HG03460 (cell line): ENCODE data around the gene NPTXR.

ENCODE experiments used
- ATAC-seq: cut with Tn5 transposase; IDR thresholded peaks from one replicate; pipeline ENCODE4 v1.9.1; 2021; ENCODE audit not compliant: unreplicated experiment

The NPTXR gene

GRCh38 chr22:38853196-38853651 lies 9.4 kb upstream of the NPTXR start:
- ATAC-seq: no peak

GRCh38 chr22:38852522-38852921 lies 8.7 kb upstream of the NPTXR start:
- ATAC-seq: no peak

- ATAC-seq: no peak
These were observed 7.4 kb upstream of the NPTXR start for GRCh38 chr22:38850941-38851849.

- ATAC-seq: no peak
These were observed 6.6 kb upstream of the NPTXR start for GRCh38 chr22:38850399-38850798.

- no peak for ATAC-seq
These were observed 6.0 kb upstream of the NPTXR start for GRCh38 chr22:38849811-38850210.

GRCh38 chr22:38846412-38846811 lies 2.6 kb upstream of the NPTXR start:
- no peak for ATAC-seq

- no peak for ATAC-seq
These were observed 1.3 kb upstream of the NPTXR start for GRCh38 chr22:38845004-38845740.

- no peak for ATAC-seq
These were observed 631 bp upstream of the NPTXR start for GRCh38 chr22:38844315-38845003.

- no peak for ATAC-seq
These were observed 599 bp downstream of the NPTXR start for GRCh38 chr22:38843201-38843656.

- ATAC-seq: no peak
These were observed 1.2 kb downstream of the NPTXR start for GRCh38 chr22:38842512-38843200.

- no peak for ATAC-seq
These were observed 2.2 kb downstream of the NPTXR start for GRCh38 chr22:38841635-38842034.

GRCh38 chr22:38841211-38841610 lies 2.6 kb downstream of the NPTXR start:
- ATAC-seq: no peak

- no peak for ATAC-seq
These were observed 3.7 kb downstream of the NPTXR start for GRCh38 chr22:38840129-38840528.

GRCh38 chr22:38839686-38840085 lies 4.1 kb downstream of the NPTXR start:
- ATAC-seq: no peak

GRCh38 chr22:38837414-38837928 lies 6.4 kb downstream of the NPTXR start:
- ATAC-seq: no peak

- no peak for ATAC-seq
These were observed 7.9 kb downstream of the NPTXR start for GRCh38 chr22:38835888-38836301.

GRCh38 chr22:38834991-38835390 lies 8.8 kb downstream of the NPTXR start:
- no peak for ATAC-seq

- no peak for ATAC-seq
These were observed 9.4 kb downstream of the NPTXR start for GRCh38 chr22:38834215-38834953.

GRCh38 chr22:38833061-38833460 lies 10.8 kb downstream of the NPTXR start:
- ATAC-seq: no peak
